DOHH2 (cell line): ENCODE measurements around the gene IDUA.
"Not testable (repeated sequence)": the region's sequence is repeated elsewhere in the genome, so short reads cannot be mapped to it uniquely, and the experiment has no call there.

ENCODE experiments used
- H3F3A ChIP-seq: fragments of 200-600 bp; sonication (generic), shearing (Covaris generic); 2 replicates; pipeline ENCODE4 v1.6.0; 2016; ENCODE audit warnings: antibody characterized with exemption, mild to moderate bottlenecking; ENCODE audit not compliant: control insufficient read depth, insufficient read depth
- H3K27ac ChIP-seq: fragments of 200-600 bp; sonication (generic); 2 replicates; pipeline ENCODE4 v1.5.1; 2014; ENCODE audit warnings: low read depth, mild to moderate bottlenecking, low read length, moderate library complexity
- H3K27me3 ChIP-seq: fragments of 200-600 bp; sonication (generic); 2 replicates; pipeline ENCODE4 v1.6.1; 2014; ENCODE audit warnings: mild to moderate bottlenecking, low read length, mixed read lengths; ENCODE audit not compliant: control insufficient read depth
- H3K36me3 ChIP-seq: fragments of 200-600 bp; sonication (generic); 2 replicates; pipeline ENCODE4 v1.6.1; 2014; ENCODE audit warnings: mild to moderate bottlenecking, low read length, moderate library complexity, mixed read lengths; ENCODE audit not compliant: control insufficient read depth
- H3K4me1 ChIP-seq: fragments of 200-600 bp; sonication (generic); 2 replicates; pipeline ENCODE4 v1.6.1; 2014; ENCODE audit warnings: mild to moderate bottlenecking, low read length, mixed read lengths; ENCODE audit not compliant: control insufficient read depth
- H3K4me2 ChIP-seq: fragments of 200-600 bp; sonication (generic); 2 replicates; pipeline ENCODE4 v1.6.0; 2014; ENCODE audit warnings: mild to moderate bottlenecking, low read length, moderate library complexity
- H3K4me3 ChIP-seq: fragments of 200-600 bp; sonication (generic); 2 replicates; pipeline ENCODE4 v1.5.1; 2014; ENCODE audit warnings: mild to moderate bottlenecking, low read length, mixed read lengths
- H3K79me2 ChIP-seq: fragments of 200-600 bp; sonication (generic); 2 replicates; pipeline ENCODE4 v1.6.1; 2014; ENCODE audit warnings: mild to moderate bottlenecking, low read length, mixed read lengths; ENCODE audit not compliant: control insufficient read depth
- H3K9me2 ChIP-seq: fragments of 200-600 bp; sonication (generic); replicated peaks from 2 replicates; pipeline ENCODE4 v1.6.1; 2014; ENCODE audit warnings: mild to moderate bottlenecking, low read length, mixed read lengths; ENCODE audit not compliant: control insufficient read depth
- H3K9me3 ChIP-seq: fragments of 200-600 bp; sonication (generic); 2 replicates; pipeline ENCODE4 v1.6.1; 2014; ENCODE audit warnings: antibody characterized with exemption, low read length, mixed read lengths; ENCODE audit not compliant: control insufficient read depth, insufficient read depth
- H4K20me1 ChIP-seq: fragments of 200-600 bp; sonication (generic); 2 replicates; pipeline ENCODE4 v1.6.0; 2014; ENCODE audit warnings: low read depth, mild to moderate bottlenecking, antibody characterized with exemption, low read length, moderate library complexity; ENCODE audit not compliant: control insufficient read depth, insufficient read depth
- EZH2phosphoT487 ChIP-seq: fragments of 200-600 bp; sonication (generic); IDR thresholded peaks from 2 replicates; pipeline ENCODE4 v1.6.1; 2017; ENCODE audit warnings: borderline replicate concordance, mild to moderate bottlenecking, antibody characterized with exemption, low read length, moderate library complexity, mixed read lengths
- TF ChIP-seq, protein P1 (sequence below): fragments of 200-600 bp; sonication (generic); IDR thresholded peaks from one replicate; pipeline ENCODE4 v1.5.1; 2014; ENCODE audit warnings: antibody characterized with exemption, mild to moderate bottlenecking, low read depth, low read length; ENCODE audit not compliant: poor library complexity, severe bottlenecking

IDUA gene

DNA sequence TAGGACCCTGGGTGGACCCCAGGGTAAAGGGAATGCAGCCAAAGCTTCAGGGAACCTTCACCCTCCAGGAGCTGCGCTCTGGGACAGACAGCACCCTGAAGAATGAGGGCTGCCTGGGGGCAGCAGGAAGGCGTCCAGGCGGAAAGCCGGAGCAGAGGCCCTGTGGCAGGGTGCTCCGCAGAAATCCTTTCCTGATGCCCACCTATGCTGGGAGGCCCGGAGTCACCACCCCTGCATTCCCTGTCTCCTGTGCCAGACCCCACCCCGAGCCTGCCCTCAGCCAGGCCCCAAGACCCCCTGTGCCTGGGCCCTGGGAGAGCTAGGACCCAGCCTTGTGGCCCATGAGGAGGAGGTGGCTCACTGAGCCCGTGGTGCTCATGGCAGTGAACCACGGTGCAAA lies 12.2 kb upstream of the IDUA start:
- TF ChIP-seq, protein P1, sequence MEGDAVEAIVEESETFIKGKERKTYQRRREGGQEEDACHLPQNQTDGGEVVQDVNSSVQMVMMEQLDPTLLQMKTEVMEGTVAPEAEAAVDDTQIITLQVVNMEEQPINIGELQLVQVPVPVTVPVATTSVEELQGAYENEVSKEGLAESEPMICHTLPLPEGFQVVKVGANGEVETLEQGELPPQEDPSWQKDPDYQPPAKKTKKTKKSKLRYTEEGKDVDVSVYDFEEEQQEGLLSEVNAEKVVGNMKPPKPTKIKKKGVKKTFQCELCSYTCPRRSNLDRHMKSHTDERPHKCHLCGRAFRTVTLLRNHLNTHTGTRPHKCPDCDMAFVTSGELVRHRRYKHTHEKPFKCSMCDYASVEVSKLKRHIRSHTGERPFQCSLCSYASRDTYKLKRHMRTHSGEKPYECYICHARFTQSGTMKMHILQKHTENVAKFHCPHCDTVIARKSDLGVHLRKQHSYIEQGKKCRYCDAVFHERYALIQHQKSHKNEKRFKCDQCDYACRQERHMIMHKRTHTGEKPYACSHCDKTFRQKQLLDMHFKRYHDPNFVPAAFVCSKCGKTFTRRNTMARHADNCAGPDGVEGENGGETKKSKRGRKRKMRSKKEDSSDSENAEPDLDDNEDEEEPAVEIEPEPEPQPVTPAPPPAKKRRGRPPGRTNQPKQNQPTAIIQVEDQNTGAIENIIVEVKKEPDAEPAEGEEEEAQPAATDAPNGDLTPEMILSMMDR: no peak
- no peak for TF ChIP-seq EZH2phosphoT487
- Histone ChIP-seq H4K20me1 (peaks cover 14% of the 10 kb centered on the region; the same call in 1 of the 2 replicates), H3K27me3 (no peaks in the 10 kb centered on the region), H3F3A (no peaks in the 10 kb centered on the region), H3K9me3 (no peaks in the 10 kb centered on the region), H3K4me3 (no peak overlapping the region), H3K9me2 (no peaks in the 10 kb centered on the region), H3K27ac (no peak overlapping the region), H3K36me3 (no peaks in the 10 kb centered on the region), H3K4me1 (peaks cover 7% of the 10 kb centered on the region), H3K79me2 (no peaks in the 10 kb centered on the region), H3K4me2 (no peak overlapping the region)

DNA sequence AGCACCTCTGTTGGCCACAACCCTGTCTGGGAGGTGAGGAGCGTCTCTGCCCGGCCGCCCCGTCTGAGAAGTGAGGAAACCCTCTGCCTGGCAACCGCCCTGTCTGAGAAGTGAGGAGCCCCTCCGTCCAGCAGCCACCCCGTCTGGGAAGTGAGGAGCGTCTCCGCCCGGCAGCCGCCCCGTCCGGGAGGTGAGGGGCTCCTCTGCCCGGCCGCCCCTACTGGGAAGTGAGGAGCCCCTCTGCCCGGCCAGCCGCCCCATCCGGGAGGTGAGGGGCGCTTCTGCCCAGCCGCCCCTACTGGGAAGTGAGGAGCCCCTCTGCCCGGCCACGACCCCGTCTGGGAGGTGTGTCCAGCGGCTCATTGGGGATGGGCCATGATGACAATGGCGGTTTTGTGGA lies 10.8 kb upstream of the IDUA start:
- not testable (repeated sequence) for H3K4me1 ChIP-seq, H3K4me3 ChIP-seq, H3F3A ChIP-seq, H3K4me2 ChIP-seq, H3K79me2 ChIP-seq, H3K27ac ChIP-seq, H3K9me3 ChIP-seq, H3K36me3 ChIP-seq, H3K27me3 ChIP-seq, H3K9me2 ChIP-seq
- H4K20me1 ChIP-seq: peaks cover 10% of the 10 kb centered on the region; the same call in 1 of the 2 replicates

DNA sequence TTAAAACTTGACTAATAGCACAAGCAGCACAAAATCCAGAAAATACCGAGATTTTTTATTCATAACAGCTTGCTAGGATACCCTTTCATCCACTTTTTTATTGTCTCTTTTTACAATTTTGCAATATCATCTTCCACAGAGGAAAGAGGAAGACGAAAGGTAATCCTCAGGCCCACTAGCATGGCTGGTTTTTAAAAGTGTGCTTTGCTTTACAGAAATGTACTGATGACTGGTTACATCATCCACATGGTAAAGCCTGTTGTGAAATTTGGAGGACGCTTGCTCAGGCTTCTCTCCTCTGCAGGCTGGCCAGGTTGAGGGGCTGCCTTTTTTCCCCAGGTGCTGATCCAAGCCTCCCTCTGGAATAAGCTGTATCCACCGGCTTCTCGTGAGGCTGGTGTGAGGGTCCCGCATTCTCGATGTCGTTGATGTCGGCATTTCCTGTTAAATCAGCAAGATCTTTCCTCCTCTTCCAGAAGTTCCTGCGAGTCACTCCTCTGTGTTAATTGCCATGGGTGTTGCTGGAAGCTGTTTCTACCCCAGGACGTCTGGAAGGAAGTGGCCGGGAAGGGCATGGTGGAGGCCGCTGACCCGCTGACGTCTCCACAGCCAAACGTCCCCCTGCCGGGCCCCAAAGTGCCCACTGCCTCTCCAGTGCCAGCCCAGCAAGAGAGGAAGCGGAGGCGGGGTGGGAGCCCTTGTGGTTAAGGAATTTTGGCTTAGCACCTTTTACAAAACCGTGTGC lies 7.7 kb upstream of the IDUA start:
- no peak overlapping the region for H3K4me2 ChIP-seq
- H3K27ac ChIP-seq: no peak overlapping the region

DNA sequence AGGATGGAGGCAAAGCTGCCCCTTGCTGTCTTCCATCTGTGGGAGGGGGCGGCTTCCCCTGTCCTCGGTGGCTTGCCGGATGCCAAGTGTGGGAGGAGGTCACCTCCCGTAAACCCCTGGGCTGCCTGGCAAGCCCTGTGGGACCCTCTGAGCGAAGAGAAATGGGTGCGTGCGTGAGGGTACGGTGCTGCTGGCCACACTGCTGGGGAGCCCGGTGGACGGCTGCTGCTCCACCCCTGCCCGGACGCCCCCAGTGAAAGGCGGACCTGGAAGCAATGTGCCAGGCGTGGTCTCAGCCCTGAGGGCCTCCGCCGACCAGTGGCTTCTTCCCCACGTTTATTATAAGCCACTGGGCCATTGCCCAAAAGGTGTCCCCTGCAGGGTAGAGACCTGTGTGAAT lies 4.6 kb upstream of the IDUA start:
- H3K27ac ChIP-seq: no peak overlapping the region
- no peaks in the 10 kb centered on the region for H3K9me2 ChIP-seq

More for the DNA sequence above, 7.7 kb upstream of the IDUA start:
- no peak for TF ChIP-seq EZH2phosphoT487
- TF ChIP-seq, protein P1: no peak
- no peaks in the 10 kb centered on the region for H3K9me2 ChIP-seq
- no peak overlapping the region for H3K4me3 ChIP-seq
- H3K4me1 ChIP-seq: no peaks in the 10 kb centered on the region
- H3F3A ChIP-seq: no peaks in the 10 kb centered on the region
- no peaks in the 10 kb centered on the region for H4K20me1 ChIP-seq
- no peaks in the 10 kb centered on the region for H3K79me2 ChIP-seq
- H3K27me3 ChIP-seq: no peaks in the 10 kb centered on the region
- no peaks in the 10 kb centered on the region for H3K36me3 ChIP-seq
- no peaks in the 10 kb centered on the region for H3K9me3 ChIP-seq

More for the DNA sequence above, 4.6 kb upstream of the IDUA start:
- H3K36me3 ChIP-seq: no peaks in the 10 kb centered on the region
- no peaks in the 10 kb centered on the region for H3K27me3 ChIP-seq
- H3F3A ChIP-seq: no peaks in the 10 kb centered on the region
- no peaks in the 10 kb centered on the region for H4K20me1 ChIP-seq
- H3K4me1 ChIP-seq: peaks cover 14% of the 10 kb centered on the region
- no peaks in the 10 kb centered on the region for H3K9me3 ChIP-seq
- TF ChIP-seq, protein P1: no peak
- TF ChIP-seq EZH2phosphoT487: no peak
- H3K4me2 ChIP-seq: no peak overlapping the region
- H3K4me3 ChIP-seq: no peak overlapping the region
- H3K79me2 ChIP-seq: no peaks in the 10 kb centered on the region
